GM21447 (cell line): Measurements from ENCODE around the gene ABLIM3.

Experiments used
- ATAC-seq: cut with Tn5 transposase; IDR thresholded peaks from one replicate; pipeline ENCODE4 v1.9.1; 2021; ENCODE audit not compliant: unreplicated experiment

The ABLIM3 gene

DNA sequence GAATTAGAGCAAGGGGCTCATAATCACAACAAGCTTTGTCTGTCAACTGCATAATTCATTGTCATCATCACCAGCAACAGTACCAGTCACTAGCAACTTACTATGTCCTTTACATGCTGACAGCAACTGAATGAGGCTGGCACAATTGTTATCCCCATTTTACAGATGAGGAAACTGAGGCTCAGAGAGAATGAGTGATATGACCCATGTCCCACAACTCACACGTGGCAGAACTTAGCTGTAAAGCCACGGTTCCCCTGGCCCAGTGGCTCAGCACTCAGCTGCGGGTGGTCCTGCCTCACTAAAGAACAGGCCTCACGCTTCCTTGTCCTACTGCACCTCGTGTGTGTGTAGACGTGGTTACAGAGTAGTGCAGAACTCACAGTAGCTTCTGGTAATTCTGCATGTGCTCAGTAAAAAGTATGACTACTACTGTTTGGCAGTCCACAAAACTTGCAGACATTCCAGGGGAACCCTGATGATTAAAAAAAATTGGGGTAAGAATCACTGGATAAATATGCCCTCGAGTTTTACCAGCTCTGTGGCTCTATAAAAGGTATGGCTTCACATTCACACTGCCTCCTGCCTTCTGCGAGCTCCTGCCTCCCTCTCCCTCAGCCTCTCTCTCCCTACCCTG is 160.6 kb downstream of the ABLIM3 start:
- ATAC-seq = no peak

- ATAC-seq = no peak
Measured at GRCh38 chr5:149302641-149303040, 161.3 kb downstream of the ABLIM3 start.

DNA sequence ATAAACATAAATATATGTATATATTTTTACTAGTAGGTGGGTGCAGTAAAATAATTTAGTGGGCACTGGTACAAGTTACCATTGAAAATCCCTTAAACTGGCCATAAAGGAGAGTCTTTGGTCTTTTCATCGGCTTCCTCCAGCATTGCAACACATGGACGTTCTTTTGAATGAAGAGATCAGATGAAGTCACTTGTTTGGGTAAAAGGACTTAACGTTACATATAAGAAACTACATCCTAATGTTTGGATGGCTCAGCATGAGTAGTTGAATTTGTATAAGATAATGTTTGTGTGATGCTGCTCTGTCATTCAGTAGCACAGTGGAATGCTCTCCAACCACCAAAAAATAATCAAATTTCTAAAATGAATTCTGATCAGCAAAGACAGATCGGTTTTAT is 161.9 kb downstream of the ABLIM3 start:
- ATAC-seq = no peak

DNA sequence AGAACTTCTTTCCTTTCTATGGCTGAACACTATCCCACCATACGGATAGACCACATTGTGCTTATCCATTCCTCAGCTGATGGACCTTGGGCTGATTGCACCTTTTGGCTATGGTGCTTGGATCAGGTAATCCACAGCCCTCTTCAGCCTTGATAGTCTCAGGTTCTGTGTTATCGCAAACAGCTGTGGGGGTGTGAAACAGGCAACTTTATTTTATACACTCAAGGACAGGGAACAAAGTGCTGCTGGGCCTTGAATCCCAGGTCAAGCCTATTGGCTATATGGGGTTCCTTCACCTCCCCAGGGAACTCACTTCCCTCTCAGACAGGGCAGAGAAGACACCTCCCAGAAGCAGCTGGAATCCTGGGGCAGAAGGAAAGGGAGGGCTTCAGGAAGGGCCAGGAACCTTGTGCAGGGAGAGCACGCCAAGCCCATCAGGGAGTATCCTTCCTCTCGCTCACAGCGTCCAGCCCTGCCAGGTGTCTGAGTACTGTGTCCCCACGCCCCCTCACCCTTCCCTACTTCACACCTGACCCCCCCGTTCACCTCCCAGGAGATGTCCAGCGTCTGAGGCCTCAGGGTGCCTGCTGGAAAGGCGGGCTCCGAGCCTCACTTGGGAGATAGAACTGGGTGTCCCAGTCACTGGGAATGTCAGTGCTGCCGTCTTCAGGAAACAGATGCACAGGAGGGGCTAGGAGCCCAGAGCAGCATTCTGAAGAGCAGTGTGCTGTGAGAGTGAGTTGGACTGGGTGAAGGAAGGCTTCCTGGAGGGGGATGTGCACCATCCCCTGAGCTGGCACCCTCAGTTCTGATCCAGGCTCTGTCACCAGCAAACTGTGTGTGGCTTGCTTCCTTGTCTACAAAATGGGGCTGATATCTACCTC is 163.1 kb downstream of the ABLIM3 start:
- ATAC-seq = no peak

DNA sequence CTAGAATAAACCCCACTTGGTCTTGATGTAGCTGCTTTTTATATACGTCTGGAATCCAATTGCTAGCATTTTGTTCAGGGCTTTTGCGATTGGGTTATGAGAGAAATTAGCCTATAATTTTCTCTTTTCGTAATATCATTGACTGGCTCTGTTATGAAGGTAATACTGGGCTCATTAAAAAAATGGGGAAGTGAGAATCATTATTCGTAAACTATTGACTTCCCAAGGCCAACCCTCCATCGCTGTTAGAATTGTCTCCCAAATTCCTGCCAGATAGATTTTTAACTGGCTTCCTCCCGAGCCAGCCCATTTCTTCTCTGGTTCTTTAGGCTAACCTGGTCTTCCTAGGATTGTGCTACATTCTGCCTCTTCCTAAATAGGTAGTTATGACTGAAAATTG is 168.1 kb downstream of the ABLIM3 start:
- no peak for ATAC-seq
